ENCODE results near the gene R3HDM2. TPM values are rescaled to one million over a fixed set of nuclear protein-coding genes. Genes with fewer than 3 reads are reported as not detected.

Gene R3HDM2
- total and polyA plus RNA-seq, 10 donors, result 11.3 to 90.8 (median 53.5) TPM

DNA sequence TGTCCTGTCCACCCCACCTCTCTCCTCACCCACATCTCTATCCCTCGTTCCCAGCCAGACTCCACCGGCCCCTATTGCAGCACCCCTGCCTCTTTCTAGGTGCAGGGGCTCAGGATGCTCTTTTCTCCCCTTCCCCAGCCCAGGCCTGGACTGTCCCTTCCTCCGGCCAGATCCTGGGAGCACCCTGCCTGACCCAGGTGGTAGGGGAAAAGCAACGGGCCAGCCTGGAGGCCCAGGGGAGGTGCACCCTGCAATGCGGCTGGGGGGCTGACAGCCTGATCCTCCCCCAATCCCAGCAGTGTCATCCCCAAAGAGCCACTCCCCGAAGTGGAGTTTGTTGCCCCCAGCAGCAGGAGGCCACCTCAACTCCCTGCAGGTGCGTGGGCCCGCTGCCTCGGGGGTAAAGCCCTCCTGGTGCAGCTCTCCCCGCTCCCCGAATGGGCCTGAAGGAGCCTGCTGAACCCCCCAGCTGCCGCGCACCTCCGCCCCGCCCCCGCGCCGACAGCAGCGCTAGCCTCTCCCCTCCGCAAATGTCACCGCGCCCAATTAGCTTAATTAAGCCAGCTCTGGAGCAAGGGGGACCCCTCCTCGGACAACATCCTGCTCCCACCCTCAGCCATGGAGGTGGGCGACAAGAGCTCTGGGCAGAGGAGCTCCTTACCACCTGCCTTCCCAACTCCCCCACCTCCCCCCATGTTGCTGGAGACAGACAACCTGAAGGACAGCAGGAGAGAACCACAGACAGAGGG, 209.5 kb downstream of the R3HDM2 start:
- peaks cover 10 to 80% (median 41%) of the 10 kb centered on the region in 6 donors for H3K4me1 ChIP-seq
- no peaks in the 10 kb centered on the region for H3K36me3 ChIP-seq
- peaks cover 0 to 100% (median 98%) of the 10 kb centered on the region in 7 donors for H3K27me3 ChIP-seq (replicated peaks in 1 of 7)
- no peak for DNase-seq
- no peak overlapping the region for H3K4me3 ChIP-seq
- TF ChIP-seq POLR2A (IDR thresholded peaks at IDR 0.05) (no peak), POLR2AphosphoS5 (IDR thresholded peaks at IDR 0.05) (no peak)
- TF ChIP-seq, protein P1, sequence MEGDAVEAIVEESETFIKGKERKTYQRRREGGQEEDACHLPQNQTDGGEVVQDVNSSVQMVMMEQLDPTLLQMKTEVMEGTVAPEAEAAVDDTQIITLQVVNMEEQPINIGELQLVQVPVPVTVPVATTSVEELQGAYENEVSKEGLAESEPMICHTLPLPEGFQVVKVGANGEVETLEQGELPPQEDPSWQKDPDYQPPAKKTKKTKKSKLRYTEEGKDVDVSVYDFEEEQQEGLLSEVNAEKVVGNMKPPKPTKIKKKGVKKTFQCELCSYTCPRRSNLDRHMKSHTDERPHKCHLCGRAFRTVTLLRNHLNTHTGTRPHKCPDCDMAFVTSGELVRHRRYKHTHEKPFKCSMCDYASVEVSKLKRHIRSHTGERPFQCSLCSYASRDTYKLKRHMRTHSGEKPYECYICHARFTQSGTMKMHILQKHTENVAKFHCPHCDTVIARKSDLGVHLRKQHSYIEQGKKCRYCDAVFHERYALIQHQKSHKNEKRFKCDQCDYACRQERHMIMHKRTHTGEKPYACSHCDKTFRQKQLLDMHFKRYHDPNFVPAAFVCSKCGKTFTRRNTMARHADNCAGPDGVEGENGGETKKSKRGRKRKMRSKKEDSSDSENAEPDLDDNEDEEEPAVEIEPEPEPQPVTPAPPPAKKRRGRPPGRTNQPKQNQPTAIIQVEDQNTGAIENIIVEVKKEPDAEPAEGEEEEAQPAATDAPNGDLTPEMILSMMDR (IDR thresholded peaks at IDR 0.05 in 8 of 11, conservative IDR thresholded peaks at IDR 0.05 in 3 of 11), result no peak
- H3K27ac ChIP-seq, result no peak overlapping the region
- intact Hi-C loops (cut with DNase I; ENCODE audit: low total_unique reads), result no loop called here
- no peaks in the 10 kb centered on the region for H3K9me3 ChIP-seq
- WGBS, 5 donors, result 6 to 16% (median 12%) methylated on average over 14 to 24 of the region's 24 CpGs

DNA sequence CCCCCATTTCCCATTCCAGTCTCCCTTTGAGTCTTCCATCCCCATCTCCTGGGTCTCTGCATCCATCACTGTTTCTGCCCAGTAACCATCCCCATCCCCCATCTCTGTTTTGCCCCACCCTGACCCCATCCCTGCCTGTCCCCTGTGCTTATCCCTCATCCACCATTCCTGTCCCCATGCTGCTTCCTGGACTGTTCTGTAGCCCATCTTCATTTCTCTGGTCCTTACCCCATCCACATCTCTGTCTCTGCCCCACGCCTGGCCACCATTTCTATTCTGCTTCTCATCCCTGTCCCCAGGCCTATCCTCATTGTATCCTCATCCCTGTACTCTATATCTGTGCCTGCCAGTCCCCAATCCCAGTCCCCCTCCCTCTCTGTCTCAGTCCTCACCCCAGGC, 210.1 kb downstream of the R3HDM2 start:
- TF ChIP-seq, protein P1 (IDR thresholded peaks at IDR 0.05 in 8 of 11, conservative IDR thresholded peaks at IDR 0.05 in 3 of 11), result no peak
- TF ChIP-seq POLR2AphosphoS5 (IDR thresholded peaks at IDR 0.05) (no peak), POLR2A (IDR thresholded peaks at IDR 0.05) (no peak)
- Histone ChIP-seq H3K36me3 (no peaks in the 10 kb centered on the region), H3K27ac (no peak overlapping the region), H3K4me1 (peaks cover 15 to 80% (median 41%) of the 10 kb centered on the region in 6 donors), H3K4me3 (no peak overlapping the region), H3K9me3 (no peaks in the 10 kb centered on the region), H3K27me3 (replicated peaks in 1 of 7) (peaks cover 0 to 100% (median 98%) of the 10 kb centered on the region in 7 donors)
- WGBS, 5 donors, result 35 to 42% (median 36%) methylated on average over 1 of the region's 1 CpG
- no peak for DNase-seq
- intact Hi-C loops (cut with DNase I; ENCODE audit: low total_unique reads), result no loop called here

DNA sequence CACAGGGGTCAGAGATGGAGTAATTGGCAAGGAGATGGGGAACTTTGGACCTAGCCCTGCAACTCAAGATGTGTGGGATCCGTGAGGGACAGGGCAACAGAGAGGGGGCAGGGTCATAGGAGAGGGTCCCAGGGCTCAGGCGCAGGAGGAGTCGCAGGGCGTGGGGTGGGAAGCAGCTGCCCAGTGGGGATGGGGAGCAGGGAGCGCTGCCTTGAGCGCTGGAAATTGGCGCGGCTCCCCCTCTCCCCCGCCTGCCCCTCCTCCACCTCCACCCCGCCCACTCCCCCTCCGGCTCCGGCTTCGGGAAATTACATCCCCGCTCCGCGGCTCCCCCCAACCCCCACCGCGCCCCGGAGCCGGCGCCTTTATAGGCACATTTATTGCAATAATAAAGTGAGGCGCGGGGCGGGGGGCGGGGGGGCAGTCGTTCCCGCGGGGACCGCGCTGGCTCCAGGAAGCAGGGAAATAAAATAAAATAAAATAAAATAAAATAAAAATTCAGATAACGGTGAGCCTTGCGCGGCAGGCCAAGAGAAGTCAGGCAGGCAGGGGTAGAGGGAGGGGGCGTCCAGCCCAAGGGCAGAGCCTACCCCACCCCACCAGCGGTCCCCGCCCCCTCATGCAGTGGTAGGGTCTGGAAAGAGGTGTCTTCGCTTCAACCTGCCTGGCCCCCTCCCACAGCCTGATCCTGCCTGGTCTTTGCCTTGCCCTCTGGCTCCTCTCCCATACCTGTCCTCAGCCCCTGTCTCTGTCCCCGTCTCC, 210.7 kb downstream of the R3HDM2 start:
- intact Hi-C loops (cut with DNase I; ENCODE audit: low total_unique reads), result no loop called here
- Histone ChIP-seq H3K36me3 (no peaks in the 10 kb centered on the region), H3K9me3 (no peaks in the 10 kb centered on the region), H3K27me3 (replicated peaks in 1 of 7) (peaks cover 0 to 100% (median 98%) of the 10 kb centered on the region in 7 donors), H3K27ac (no peak overlapping the region), H3K4me1 (peaks cover 18 to 80% (median 41%) of the 10 kb centered on the region in 6 donors), H3K4me3 (no peak overlapping the region)
- no peak for DNase-seq
- TF ChIP-seq POLR2AphosphoS5 (IDR thresholded peaks at IDR 0.05), result no peak
- TF ChIP-seq, protein P1 (IDR thresholded peaks at IDR 0.05 in 8 of 11, conservative IDR thresholded peaks at IDR 0.05 in 3 of 11), result no peak
- TF ChIP-seq POLR2A (IDR thresholded peaks at IDR 0.05), result no peak
- WGBS, 5 donors, result 7 to 10% (median 9%) methylated on average over 29 to 38 of the region's 38 CpGs
